Measurements from ENCODE around the gene MAPK8IP3. TPM values are rescaled to one million over a fixed set of nuclear protein-coding genes. Genes with fewer than 3 reads are reported as not detected.

The MAPK8IP3 gene
- total RNA-seq, 1 experiment from 2014 or later, result 59.2 TPM

GRCh38 chr16:1766701-1767100 is 60.7 kb downstream of the MAPK8IP3 start:
- Histone ChIP-seq H3K9ac (ENCODE audit: low read length) (no peak overlapping the region), H3K9me3 (ENCODE audit: low read length) (no peaks in the 10 kb centered on the region), H3K4me1 (ENCODE audit: low read length) (peaks cover 16% of the 10 kb centered on the region), H3K36me3 (ENCODE audit: insufficient read depth, low read length) (no peaks in the 10 kb centered on the region; the same call in none of the 2 replicates), H4K20me1 (ENCODE audit: insufficient read depth, low read depth, low read length) (peaks cover 7% of the 10 kb centered on the region; the same call in 1 of the 2 replicates), H2AFZ (ENCODE audit: low read length) (no peak overlapping the region), H3K79me2 (ENCODE audit: low read length) (peaks cover 14% of the 10 kb centered on the region), H3K27ac (ENCODE audit: low read length) (no peak overlapping the region), H3K4me2 (ENCODE audit: low read depth, low read length, poor library complexity, severe bottlenecking) (no peak overlapping the region), H3K4me3 (ENCODE audit: low read length) (no peak overlapping the region), H3K27me3 (ENCODE audit: low read length) (no peaks in the 10 kb centered on the region), H3K9me2 (replicated peaks; ENCODE audit: insufficient read depth, low read length) (no peaks in the 10 kb centered on the region)
- DNase-seq, result no peak

- no peak overlapping the region for H3K9ac ChIP-seq (ENCODE audit: low read length)
- no peak overlapping the region for H3K4me3 ChIP-seq (ENCODE audit: low read length)
- no peak overlapping the region for H3K4me2 ChIP-seq (ENCODE audit: low read depth, low read length, poor library complexity, severe bottlenecking)
- H2AFZ ChIP-seq (ENCODE audit: low read length), result no peak overlapping the region
- peaks cover 9% of the 10 kb centered on the region; the same call in 1 of the 2 replicates for H4K20me1 ChIP-seq (ENCODE audit: insufficient read depth, low read depth, low read length)
- no peaks in the 10 kb centered on the region for H3K9me2 ChIP-seq (replicated peaks; ENCODE audit: insufficient read depth, low read length)
- H3K27me3 ChIP-seq (ENCODE audit: low read length), result no peaks in the 10 kb centered on the region
- no peaks in the 10 kb centered on the region for H3K9me3 ChIP-seq (ENCODE audit: low read length)
- peaks cover 20% of the 10 kb centered on the region for H3K79me2 ChIP-seq (ENCODE audit: low read length)
- no peak overlapping the region for H3K27ac ChIP-seq (ENCODE audit: low read length)
- H3K36me3 ChIP-seq (ENCODE audit: insufficient read depth, low read length), result no peaks in the 10 kb centered on the region; the same call in none of the 2 replicates
- DNase-seq, result no peak
- H3K4me1 ChIP-seq (ENCODE audit: low read length), result peaks cover 16% of the 10 kb centered on the region
Observed at GRCh38 chr16:1767116-1767994, 61.4 kb downstream of the MAPK8IP3 start.

- H3K27me3 ChIP-seq (ENCODE audit: low read length), result no peaks in the 10 kb centered on the region
- peaks cover 9% of the 10 kb centered on the region; the same call in 1 of the 2 replicates for H4K20me1 ChIP-seq (ENCODE audit: insufficient read depth, low read depth, low read length)
- H3K4me1 ChIP-seq (ENCODE audit: low read length), result peaks cover 16% of the 10 kb centered on the region
- no peaks in the 10 kb centered on the region for H3K9me3 ChIP-seq (ENCODE audit: low read length)
- H3K27ac ChIP-seq (ENCODE audit: low read length), result no peak overlapping the region
- H3K79me2 ChIP-seq (ENCODE audit: low read length), result peaks cover 27% of the 10 kb centered on the region
- H3K9ac ChIP-seq (ENCODE audit: low read length), result no peak overlapping the region
- no peak overlapping the region for H3K4me2 ChIP-seq (ENCODE audit: low read depth, low read length, poor library complexity, severe bottlenecking)
- H3K36me3 ChIP-seq (ENCODE audit: insufficient read depth, low read length), result no peaks in the 10 kb centered on the region; the same call in none of the 2 replicates
- no peaks in the 10 kb centered on the region for H3K9me2 ChIP-seq (replicated peaks; ENCODE audit: insufficient read depth, low read length)
- DNase-seq, result no peak
- H2AFZ ChIP-seq (ENCODE audit: low read length), result no peak overlapping the region
- no peak overlapping the region for H3K4me3 ChIP-seq (ENCODE audit: low read length)
Observed at GRCh38 chr16:1768061-1768766, 62.2 kb downstream of the MAPK8IP3 start.

GRCh38 chr16:1768767-1769401 is 62.9 kb downstream of the MAPK8IP3 start:
- peaks cover 12% of the 10 kb centered on the region for H4K20me1 ChIP-seq (ENCODE audit: insufficient read depth, low read depth, low read length)
- peaks cover 33% of the 10 kb centered on the region for H3K79me2 ChIP-seq (ENCODE audit: low read length)
- no peak overlapping the region for H2AFZ ChIP-seq (ENCODE audit: low read length)
- peak; percentile 59 for DNase-seq
- no peak overlapping the region for H3K4me2 ChIP-seq (ENCODE audit: low read depth, low read length, poor library complexity, severe bottlenecking)
- H3K4me1 ChIP-seq (ENCODE audit: low read length), result peaks cover 18% of the 10 kb centered on the region
- no peaks in the 10 kb centered on the region for H3K27me3 ChIP-seq (ENCODE audit: low read length)
- H3K27ac ChIP-seq (ENCODE audit: low read length), result no peak overlapping the region
- H3K9ac ChIP-seq (ENCODE audit: low read length), result peak overlapping the region; percentile 20; the same call in 1 of the 2 replicates
- H3K9me3 ChIP-seq (ENCODE audit: low read length), result no peaks in the 10 kb centered on the region
- no peak overlapping the region for H3K4me3 ChIP-seq (ENCODE audit: low read length)
- no peaks in the 10 kb centered on the region for H3K9me2 ChIP-seq (replicated peaks; ENCODE audit: insufficient read depth, low read length)
- no peaks in the 10 kb centered on the region; the same call in none of the 2 replicates for H3K36me3 ChIP-seq (ENCODE audit: insufficient read depth, low read length)

- Histone ChIP-seq H3K4me2 (ENCODE audit: low read depth, low read length, poor library complexity, severe bottlenecking) (peak overlapping the region; percentile 97), H3K9me2 (replicated peaks; ENCODE audit: insufficient read depth, low read length) (no peaks in the 10 kb centered on the region), H3K9ac (ENCODE audit: low read length) (peak overlapping the region; percentile 93), H3K9me3 (ENCODE audit: low read length) (no peaks in the 10 kb centered on the region), H3K27me3 (ENCODE audit: low read length) (no peaks in the 10 kb centered on the region), H3K4me1 (ENCODE audit: low read length) (peaks cover 26% of the 10 kb centered on the region), H4K20me1 (ENCODE audit: insufficient read depth, low read depth, low read length) (peaks cover 17% of the 10 kb centered on the region), H2AFZ (ENCODE audit: low read length) (no peak overlapping the region), H3K36me3 (ENCODE audit: insufficient read depth, low read length) (no peaks in the 10 kb centered on the region; the same call in none of the 2 replicates), H3K79me2 (ENCODE audit: low read length) (peaks cover 41% of the 10 kb centered on the region), H3K4me3 (ENCODE audit: low read length) (peak overlapping the region; percentile 86), H3K27ac (ENCODE audit: low read length) (peak overlapping the region; percentile 68; the same call in 1 of the 2 replicates)
- DNase-seq, result peak; percentile 53
Observed at GRCh38 chr16:1769402-1770300, 63.7 kb downstream of the MAPK8IP3 start.

GRCh38 chr16:1770328-1771187 is 64.6 kb downstream of the MAPK8IP3 start:
- peaks cover 49% of the 10 kb centered on the region for H3K79me2 ChIP-seq (ENCODE audit: low read length)

More at GRCh38 chr16:1770328-1771187, 64.6 kb downstream of the MAPK8IP3 start:
- Histone ChIP-seq H3K27me3 (ENCODE audit: low read length) (no peaks in the 10 kb centered on the region), H4K20me1 (ENCODE audit: insufficient read depth, low read depth, low read length) (peaks cover 17% of the 10 kb centered on the region), H3K9ac (ENCODE audit: low read length) (peak overlapping the region; percentile 93), H3K4me3 (ENCODE audit: low read length) (peak overlapping the region; percentile 86), H2AFZ (ENCODE audit: low read length) (no peak overlapping the region), H3K9me2 (replicated peaks; ENCODE audit: insufficient read depth, low read length) (no peaks in the 10 kb centered on the region), H3K4me1 (ENCODE audit: low read length) (peaks cover 29% of the 10 kb centered on the region), H3K27ac (ENCODE audit: low read length) (peak overlapping the region; percentile 68), H3K36me3 (ENCODE audit: insufficient read depth, low read length) (peaks cover 1% of the 10 kb centered on the region), H3K9me3 (ENCODE audit: low read length) (no peaks in the 10 kb centered on the region), H3K4me2 (ENCODE audit: low read depth, low read length, poor library complexity, severe bottlenecking) (peak overlapping the region; percentile 97)
- DNase-seq, result peak; percentile 77

Measured in Karpas-422 (cell line).